Measurements from ENCODE around the gene NCK2. TPM values are rescaled to one million over a fixed set of nuclear protein-coding genes. Genes with fewer than 3 reads are reported as not detected.

Gene NCK2
- total RNA-seq, 1 experiment from 2014 or later, result 75.4 TPM

- H3K27me3 Mint-ChIP-seq (ENCODE audit: low read depth), result no peaks in the 10 kb centered on the region
- H3K4me1 Mint-ChIP-seq, result peaks cover 51% of the 10 kb centered on the region
- ATAC-seq (peak; percentile 70), DNase-seq (ENCODE audit: low spot score) (no peak)
- H3K4me3 Mint-ChIP-seq, result no peak overlapping the region
- H3K36me3 Mint-ChIP-seq, result peaks cover 17% of the 10 kb centered on the region
- TF ChIP-seq ZNF263 (CRISPR knock-in tag; IDR thresholded peaks at IDR 0.05; ENCODE audit: low read depth), result no peak
- TF ChIP-seq RORB (CRISPR knock-in tag; IDR thresholded peaks at IDR 0.05), result no peak
- no peak for TF ChIP-seq TEAD4 (CRISPR knock-in tag; IDR thresholded peaks at IDR 0.05)
- TF ChIP-seq KAT7 (CRISPR knock-in tag; IDR thresholded peaks at IDR 0.05; ENCODE audit: borderline replicate concordance), result no peak
- no peak for TF ChIP-seq NR2C2 (CRISPR knock-in tag; IDR thresholded peaks at IDR 0.05)
- TF ChIP-seq RELA (CRISPR knock-in tag; IDR thresholded peaks at IDR 0.05; ENCODE audit: borderline replicate concordance), result no peak
- no peak for TF ChIP-seq ZBTB43 (CRISPR knock-in tag; IDR thresholded peaks at IDR 0.05)
- no peak for TF ChIP-seq ZNF138 (CRISPR knock-in tag; conservative IDR thresholded peaks at IDR 0.05)
- TF ChIP-seq SMAD4 (CRISPR knock-in tag; IDR thresholded peaks at IDR 0.05), result no peak
- TF ChIP-seq TCF7 (CRISPR knock-in tag; IDR thresholded peaks at IDR 0.05; ENCODE audit: low read depth), result no peak
- no peak for TF ChIP-seq ERG (CRISPR knock-in tag; IDR thresholded peaks at IDR 0.05)
- no peak for TF ChIP-seq IRF1 (CRISPR knock-in tag; IDR thresholded peaks at IDR 0.05)
- TF ChIP-seq AFF4 (CRISPR knock-in tag; IDR thresholded peaks at IDR 0.05; ENCODE audit: borderline replicate concordance), result no peak
- TF ChIP-seq GTF2I (CRISPR knock-in tag; conservative IDR thresholded peaks at IDR 0.05), result no peak
- no peak for TF ChIP-seq NFE2L1 (CRISPR knock-in tag; IDR thresholded peaks at IDR 0.05)
- TF ChIP-seq FOXJ3 (CRISPR knock-in tag; IDR thresholded peaks at IDR 0.05; ENCODE audit: borderline replicate concordance), result no peak
- no peak for TF ChIP-seq ZNF396 (CRISPR knock-in tag; IDR thresholded peaks at IDR 0.05; ENCODE audit: borderline replicate concordance)
- no peak for TF ChIP-seq FOXK1 (CRISPR knock-in tag; IDR thresholded peaks at IDR 0.05)
- no peak for TF ChIP-seq ARID4B (CRISPR knock-in tag; IDR thresholded peaks at IDR 0.05; ENCODE audit: borderline replicate concordance)
- no peaks in the 10 kb centered on the region for H3K9me3 Mint-ChIP-seq
- POLR2A ChIA-PET, result no interaction called here
- CTCF ChIA-PET, result no interaction called here
- peak overlapping the region; percentile 92 for H3K27ac Mint-ChIP-seq
Observed at GRCh38 chr2:105857076-105857740, 112.5 kb downstream of the NCK2 start.

Data from WTC11 (cell line).